Ovary (tissue), 3 donors: ENCODE data around the gene KCNMA1.

Experiments used
- POLR2A ChIP-seq: fragments of 450-650 bp; IDR thresholded peaks from one replicate; pipeline ENCODE4 v1.6.1; 2017; ENCODE audit warnings: antibody characterized with exemption, mild to moderate bottlenecking, moderate library complexity
- TF ChIP-seq, protein P1 (sequence below), 3 donors: fragments of 450-650 bp in 2 of 3; fragments of 200-600 bp in 1 of 3; IDR thresholded peaks; one replicate each; pipeline versions ENCODE4 v1.5.1 to v1.8.0; 2016 to 2022; ENCODE audit warnings: antibody characterized with exemption in 3 of 3, mild to moderate bottlenecking in 1 of 3
- donor health status: DM: no; HTN: no; CAD: no.

DNA sequence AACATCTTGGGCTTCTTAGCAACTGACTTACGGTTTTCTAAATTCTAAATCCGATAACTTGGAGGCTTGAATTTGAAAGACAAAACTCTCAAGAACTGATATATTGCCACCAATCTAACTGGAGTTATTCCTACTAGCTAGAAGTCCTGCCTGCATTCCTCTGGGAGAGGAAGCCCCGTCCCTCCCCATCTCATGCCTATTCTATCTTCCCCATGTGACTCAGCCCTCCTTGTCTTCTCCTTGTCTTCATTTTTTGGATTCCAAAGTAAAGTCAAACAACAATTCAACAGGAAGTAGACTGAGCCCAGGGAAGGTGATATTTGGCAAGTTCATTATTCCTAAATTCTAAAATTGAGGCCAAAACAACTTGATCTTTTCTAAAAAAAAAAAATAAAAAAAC is 587.7 kb downstream of the KCNMA1 start:
- TF ChIP-seq, protein P1, sequence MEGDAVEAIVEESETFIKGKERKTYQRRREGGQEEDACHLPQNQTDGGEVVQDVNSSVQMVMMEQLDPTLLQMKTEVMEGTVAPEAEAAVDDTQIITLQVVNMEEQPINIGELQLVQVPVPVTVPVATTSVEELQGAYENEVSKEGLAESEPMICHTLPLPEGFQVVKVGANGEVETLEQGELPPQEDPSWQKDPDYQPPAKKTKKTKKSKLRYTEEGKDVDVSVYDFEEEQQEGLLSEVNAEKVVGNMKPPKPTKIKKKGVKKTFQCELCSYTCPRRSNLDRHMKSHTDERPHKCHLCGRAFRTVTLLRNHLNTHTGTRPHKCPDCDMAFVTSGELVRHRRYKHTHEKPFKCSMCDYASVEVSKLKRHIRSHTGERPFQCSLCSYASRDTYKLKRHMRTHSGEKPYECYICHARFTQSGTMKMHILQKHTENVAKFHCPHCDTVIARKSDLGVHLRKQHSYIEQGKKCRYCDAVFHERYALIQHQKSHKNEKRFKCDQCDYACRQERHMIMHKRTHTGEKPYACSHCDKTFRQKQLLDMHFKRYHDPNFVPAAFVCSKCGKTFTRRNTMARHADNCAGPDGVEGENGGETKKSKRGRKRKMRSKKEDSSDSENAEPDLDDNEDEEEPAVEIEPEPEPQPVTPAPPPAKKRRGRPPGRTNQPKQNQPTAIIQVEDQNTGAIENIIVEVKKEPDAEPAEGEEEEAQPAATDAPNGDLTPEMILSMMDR (IDR thresholded peaks at IDR 0.05), result no peak
- no peak for TF ChIP-seq POLR2A
